KOPT-K1 (cell line): Measurements from ENCODE around the gene MINPP1.

ENCODE experiments used
- H3K27ac ChIP-seq: fragments of 200-600 bp; sonication (generic); 2 replicates; pipeline ENCODE4 v1.5.1; 2016; ENCODE audit warnings: antibody characterized with exemption, mild to moderate bottlenecking, low read depth, low read length; ENCODE audit not compliant: poor library complexity, severe bottlenecking
- H3K36me3 ChIP-seq: fragments of 200-600 bp; sonication (generic); 2 replicates; pipeline ENCODE4 v1.5.1; 2017; ENCODE audit warnings: antibody characterized with exemption, mild to moderate bottlenecking, low read length, moderate library complexity; ENCODE audit not compliant: insufficient read depth
- H3K9me3 ChIP-seq: fragments of 200-600 bp; sonication (generic); 2 replicates; pipeline ENCODE4 v1.5.1; 2017; ENCODE audit warnings: antibody characterized with exemption, low read length, mild to moderate bottlenecking; ENCODE audit not compliant: insufficient read depth, poor library complexity, severe bottlenecking

Gene MINPP1

DNA sequence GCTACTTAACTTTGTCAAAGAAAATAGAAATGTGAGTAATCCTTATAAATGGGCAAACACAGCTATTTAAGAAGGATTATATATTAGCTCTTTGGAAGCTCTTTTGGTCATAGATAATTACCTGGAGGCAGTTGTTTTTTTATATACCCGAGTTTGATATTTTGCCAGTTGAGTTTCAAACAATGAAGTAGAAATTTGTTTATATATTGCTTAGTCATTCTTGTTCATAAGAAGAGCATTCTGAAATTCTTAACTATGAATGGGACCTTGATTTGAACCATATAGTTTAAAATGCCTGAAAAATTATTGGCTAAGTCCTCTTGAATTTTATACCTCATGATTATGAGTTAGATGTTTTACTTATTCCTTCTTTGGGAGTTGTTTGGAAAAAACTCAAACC, 36.4 kb downstream of the MINPP1 start:
- peaks cover 38% of the 10 kb centered on the region for H3K36me3 ChIP-seq
- peaks cover 26% of the 10 kb centered on the region for H3K9me3 ChIP-seq
- no peak overlapping the region for H3K27ac ChIP-seq

DNA sequence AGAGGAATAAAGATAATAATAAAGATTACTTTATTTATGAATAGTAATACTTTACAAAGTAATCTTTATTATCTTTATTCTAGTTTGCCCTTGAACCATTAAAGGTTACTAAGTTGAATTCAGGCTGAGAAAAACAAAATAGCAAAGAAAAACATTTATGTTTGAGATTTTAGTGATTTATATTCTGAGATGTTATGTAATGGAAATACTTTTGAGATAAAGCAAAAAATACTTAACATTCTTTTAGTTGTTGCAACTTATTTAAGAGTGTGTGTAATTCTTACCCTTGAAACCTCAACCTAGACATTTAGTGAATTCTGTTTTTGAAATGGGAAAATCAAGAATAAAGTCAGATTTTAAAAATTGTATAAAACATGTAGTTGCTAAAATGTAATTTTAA, 40.0 kb downstream of the MINPP1 start:
- peaks cover 40% of the 10 kb centered on the region for H3K36me3 ChIP-seq
- H3K9me3 ChIP-seq, result peaks cover 26% of the 10 kb centered on the region
- H3K27ac ChIP-seq, result no peak overlapping the region

DNA sequence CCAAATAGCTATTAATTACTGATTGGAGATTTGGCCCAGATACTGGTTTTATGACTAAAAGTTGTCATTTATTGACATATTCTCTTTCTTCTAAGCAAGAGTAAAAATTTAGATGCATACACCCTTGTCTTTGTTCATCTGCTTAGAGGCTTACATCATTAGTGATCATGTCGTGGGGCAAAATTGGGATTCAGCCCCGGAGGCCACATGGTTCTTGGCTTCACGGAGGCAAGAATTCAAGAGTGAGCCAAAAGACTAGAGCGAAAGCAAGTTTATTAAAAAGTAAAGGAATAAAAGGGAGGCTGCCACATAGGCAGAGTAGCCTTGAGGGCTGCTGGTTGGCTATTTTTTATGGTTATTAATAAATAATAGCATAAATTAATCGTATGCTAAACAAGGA, 41.1 kb downstream of the MINPP1 start:
- peaks cover 26% of the 10 kb centered on the region for H3K9me3 ChIP-seq
- peak overlapping the region; percentile 19 for H3K27ac ChIP-seq
- peaks cover 32% of the 10 kb centered on the region for H3K36me3 ChIP-seq

DNA sequence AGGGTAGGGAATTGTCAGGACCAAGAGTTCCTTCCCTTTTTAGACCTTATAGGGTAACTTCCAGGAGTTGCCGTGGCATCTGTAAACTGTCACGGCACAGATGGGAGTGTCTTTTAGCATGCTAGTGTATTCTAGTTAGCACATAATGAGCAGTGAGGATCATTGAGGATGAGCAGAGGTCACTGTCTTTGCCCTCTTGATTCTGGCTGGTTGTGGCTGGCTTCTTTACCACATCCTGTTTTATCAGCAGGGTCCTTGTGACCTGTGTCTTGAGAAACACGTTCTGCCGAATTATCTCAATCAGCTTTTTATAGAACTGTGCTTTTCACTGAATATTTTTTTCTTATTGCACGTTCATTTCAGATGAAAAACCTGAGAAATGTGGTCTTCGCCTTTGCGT, 41.5 kb downstream of the MINPP1 start:
- H3K27ac ChIP-seq, result peak overlapping the region; percentile 19

DNA sequence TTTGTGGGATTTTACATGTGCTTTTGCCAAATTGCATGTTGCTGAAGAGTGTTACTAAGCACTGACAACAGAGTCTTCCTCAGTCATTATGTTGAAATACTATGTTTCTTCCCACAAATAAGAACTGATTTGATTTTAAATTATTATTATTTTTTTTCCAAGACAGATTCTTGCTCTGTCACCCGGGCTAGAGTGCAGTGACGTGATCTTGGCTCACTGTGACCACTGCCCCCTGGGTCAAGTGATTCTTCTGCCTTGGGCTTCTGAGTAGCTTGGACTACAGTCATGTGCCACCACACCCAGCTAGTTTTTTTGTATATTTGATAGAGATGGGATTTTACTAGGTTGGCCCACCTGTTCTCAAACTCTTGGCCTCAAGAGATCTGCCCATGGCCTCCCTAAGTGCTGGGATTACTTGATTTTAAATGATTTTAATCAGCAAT, 42.3 kb downstream of the MINPP1 start:
- peaks cover 19% of the 10 kb centered on the region for H3K9me3 ChIP-seq
- peaks cover 24% of the 10 kb centered on the region for H3K36me3 ChIP-seq
- H3K27ac ChIP-seq, result no peak overlapping the region

More for the DNA sequence above, 41.5 kb downstream of the MINPP1 start:
- H3K9me3 ChIP-seq, result peaks cover 26% of the 10 kb centered on the region
- peaks cover 31% of the 10 kb centered on the region for H3K36me3 ChIP-seq

DNA sequence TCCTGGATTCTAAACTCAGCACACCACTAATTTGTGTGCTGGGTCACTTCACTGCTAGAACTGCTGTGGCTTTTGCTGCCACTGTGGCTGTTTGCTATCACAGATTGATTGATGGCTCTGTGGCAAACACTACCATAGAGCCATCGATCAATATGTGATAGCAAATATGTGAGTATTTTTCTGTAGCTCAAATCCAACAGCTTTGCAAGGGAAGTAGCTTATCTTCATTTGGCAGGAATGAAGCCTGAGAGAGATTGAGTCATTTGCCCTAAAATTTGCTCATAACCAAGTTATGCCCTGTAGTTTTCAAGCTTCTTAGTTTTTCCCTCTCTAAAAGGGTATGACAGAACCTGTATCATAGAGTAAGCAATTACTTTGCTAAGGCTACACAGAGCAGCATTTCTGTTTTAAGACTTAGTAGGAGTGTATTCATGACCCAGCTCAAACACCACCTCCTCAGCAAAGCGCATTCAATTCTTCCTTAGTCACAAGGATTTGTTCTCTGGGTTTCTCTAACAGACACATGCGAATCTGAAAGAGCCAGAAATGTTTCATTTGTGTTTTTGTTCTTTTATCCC, 43.1 kb downstream of the MINPP1 start:
- peaks cover 24% of the 10 kb centered on the region for H3K36me3 ChIP-seq
- no peak overlapping the region for H3K27ac ChIP-seq
- H3K9me3 ChIP-seq, result peaks cover 11% of the 10 kb centered on the region

DNA sequence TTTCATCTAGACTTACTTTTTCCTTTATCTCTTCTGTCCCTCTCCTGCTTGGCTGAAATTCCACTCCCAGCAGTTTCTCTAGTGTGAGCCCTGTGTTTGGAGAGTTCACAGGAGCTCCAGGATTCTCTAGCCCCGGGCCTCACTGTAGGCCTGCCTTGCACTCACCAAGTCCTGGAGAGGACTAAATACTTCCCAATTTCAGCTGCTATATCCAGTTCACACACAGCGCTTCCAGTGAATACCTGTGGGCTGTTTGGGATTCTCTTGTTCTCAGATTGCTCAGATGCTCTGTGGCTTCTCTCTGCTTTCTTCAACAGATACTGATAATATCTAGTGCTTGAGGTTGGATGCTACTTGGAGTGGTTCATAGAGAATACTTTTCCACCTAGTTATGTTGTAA, 46.0 kb downstream of the MINPP1 start:
- Histone ChIP-seq H3K36me3 (peaks cover 26% of the 10 kb centered on the region), H3K27ac (no peak overlapping the region), H3K9me3 (no peaks in the 10 kb centered on the region)

DNA sequence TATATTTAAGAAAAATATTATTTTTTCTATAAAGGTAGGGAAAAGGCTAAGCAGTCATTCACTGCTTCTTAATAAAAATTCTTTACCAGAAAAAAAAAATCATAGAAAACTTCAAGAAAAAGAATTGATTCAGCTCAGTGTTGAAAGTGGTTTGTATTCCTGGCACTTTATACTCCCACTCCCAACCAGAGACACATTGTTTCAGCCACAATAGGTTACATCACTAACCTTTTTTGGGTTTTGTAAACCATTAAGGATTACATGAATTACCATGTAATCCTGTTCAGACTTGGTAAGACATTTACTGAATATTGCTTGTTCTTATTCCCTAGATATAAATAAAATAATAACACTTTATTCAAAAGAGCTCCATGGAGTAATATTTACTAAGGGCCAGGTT, 46.6 kb downstream of the MINPP1 start:
- peaks cover 26% of the 10 kb centered on the region for H3K36me3 ChIP-seq
- no peaks in the 10 kb centered on the region for H3K9me3 ChIP-seq
- no peak overlapping the region for H3K27ac ChIP-seq

DNA sequence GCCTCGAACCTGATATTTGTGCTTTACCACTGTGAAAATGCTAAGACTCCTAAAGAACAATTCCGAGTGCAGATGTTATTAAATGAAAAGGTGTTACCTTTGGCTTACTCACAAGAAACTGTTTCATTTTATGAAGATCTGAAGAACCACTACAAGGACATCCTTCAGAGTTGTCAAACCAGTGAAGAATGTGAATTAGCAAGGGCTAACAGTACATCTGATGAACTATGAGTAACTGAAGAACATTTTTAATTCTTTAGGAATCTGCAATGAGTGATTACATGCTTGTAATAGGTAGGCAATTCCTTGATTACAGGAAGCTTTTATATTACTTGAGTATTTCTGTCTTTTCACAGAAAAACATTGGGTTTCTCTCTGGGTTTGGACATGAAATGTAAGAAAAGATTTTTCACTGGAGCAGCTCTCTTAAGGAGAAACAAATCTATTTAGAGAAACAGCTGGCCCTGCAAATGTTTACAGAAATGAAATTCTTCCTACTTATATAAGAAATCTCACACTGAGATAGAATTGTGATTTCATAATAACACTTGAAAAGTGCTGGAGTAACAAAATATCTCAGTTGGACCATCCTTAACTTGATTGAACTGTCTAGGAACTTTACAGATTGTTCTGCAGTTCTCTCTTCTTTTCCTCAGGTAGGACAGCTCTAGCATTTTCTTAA, 47.7 kb downstream of the MINPP1 start:
- no peaks in the 10 kb centered on the region for H3K9me3 ChIP-seq
- H3K36me3 ChIP-seq, result peaks cover 26% of the 10 kb centered on the region
- H3K27ac ChIP-seq, result no peak overlapping the region

DNA sequence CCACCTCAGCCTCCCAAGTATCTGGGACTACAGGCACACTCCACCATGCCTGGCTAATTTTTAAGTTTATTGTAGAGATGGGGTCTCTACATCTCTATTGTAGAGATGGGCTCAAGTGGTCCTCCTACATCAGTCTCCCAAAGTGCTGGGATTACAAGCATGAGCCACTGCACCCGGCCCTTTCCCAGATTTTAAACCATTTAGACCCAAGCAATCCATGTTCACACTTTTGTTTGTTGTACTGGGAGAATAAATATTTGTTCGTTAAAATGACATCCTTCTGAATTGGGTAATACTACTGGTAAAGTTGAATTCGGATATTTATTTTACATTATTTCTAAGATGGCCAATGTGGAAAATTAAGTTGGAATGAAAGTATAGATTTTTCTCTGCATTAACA, 52.7 kb downstream of the MINPP1 start:
- H3K9me3 ChIP-seq, result peaks cover 3% of the 10 kb centered on the region
- H3K36me3 ChIP-seq, result peaks cover 17% of the 10 kb centered on the region
- no peak overlapping the region for H3K27ac ChIP-seq

DNA sequence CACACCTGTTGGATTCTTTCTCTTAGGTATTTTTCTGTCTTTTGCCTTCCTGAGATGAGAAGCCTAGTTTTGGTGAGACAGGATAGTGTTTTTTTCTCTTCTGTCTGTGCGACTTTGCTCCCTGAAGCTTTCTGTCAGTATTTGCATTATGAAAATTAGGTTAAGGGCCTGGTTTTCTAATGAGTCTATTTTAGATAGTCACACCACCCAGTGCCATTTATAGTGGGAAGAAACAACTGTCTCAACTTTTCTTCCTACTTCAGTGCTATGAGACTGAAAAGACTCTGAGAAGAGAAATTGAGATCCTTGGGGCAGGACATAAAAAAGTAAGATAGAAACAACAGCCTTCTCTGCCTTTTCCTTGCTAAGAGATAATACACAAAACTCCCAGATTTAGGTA, 53.6 kb downstream of the MINPP1 start:
- Histone ChIP-seq H3K27ac (no peak overlapping the region), H3K36me3 (peaks cover 8% of the 10 kb centered on the region), H3K9me3 (peaks cover 11% of the 10 kb centered on the region)

DNA sequence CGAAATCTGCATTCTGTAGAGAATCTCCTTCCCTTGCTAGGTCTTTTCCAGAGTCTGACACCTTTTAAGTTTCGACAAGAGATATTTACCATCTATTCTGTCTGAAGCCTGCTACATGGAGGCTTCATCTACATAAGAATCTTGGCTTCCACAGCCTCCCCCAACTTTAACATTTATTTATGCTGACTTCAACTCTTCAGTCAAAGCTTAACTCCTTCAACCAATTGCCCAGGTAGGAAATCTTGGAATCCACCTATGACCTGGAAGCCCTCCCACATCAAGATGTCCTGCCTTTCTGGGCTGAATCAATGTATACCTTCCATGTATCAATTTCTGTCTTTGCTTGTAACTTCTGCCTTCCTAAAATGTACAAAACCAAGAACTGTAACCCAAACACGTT, 54.7 kb downstream of the MINPP1 start:
- H3K27ac ChIP-seq, result no peak overlapping the region
- H3K36me3 ChIP-seq, result no peaks in the 10 kb centered on the region
- peaks cover 22% of the 10 kb centered on the region for H3K9me3 ChIP-seq

DNA sequence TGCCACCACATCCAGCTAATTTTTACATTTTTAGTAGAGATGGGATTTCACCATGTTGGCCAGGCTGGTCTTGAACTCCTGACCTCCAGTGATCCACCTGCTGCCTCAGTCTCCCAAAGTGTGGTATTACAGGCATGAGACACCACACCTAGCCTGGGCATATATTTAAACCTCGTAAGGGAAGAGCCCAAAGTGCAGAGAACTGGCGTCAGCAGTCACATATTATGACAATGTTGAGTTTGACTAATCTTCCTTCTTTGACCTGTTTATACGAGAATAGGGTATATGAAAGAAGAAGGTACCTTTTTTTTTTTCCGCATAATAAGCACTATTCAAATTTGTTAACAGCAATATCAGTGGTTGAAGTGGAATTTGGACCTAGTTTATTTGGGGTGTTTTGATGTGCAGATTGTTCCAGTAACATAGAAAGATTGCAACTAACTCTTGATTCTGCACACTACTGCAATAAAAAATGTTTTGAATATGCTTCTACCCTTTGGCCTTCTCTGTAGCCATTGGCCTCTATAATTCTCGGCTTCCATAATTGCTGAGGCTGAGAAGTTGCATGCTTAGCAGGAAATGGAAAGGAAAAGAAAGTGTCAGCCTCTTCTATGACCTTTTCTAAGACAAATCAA, 55.9 kb downstream of the MINPP1 start:
- no peaks in the 10 kb centered on the region for H3K36me3 ChIP-seq
- H3K9me3 ChIP-seq, result peaks cover 34% of the 10 kb centered on the region
- H3K27ac ChIP-seq, result no peak overlapping the region

DNA sequence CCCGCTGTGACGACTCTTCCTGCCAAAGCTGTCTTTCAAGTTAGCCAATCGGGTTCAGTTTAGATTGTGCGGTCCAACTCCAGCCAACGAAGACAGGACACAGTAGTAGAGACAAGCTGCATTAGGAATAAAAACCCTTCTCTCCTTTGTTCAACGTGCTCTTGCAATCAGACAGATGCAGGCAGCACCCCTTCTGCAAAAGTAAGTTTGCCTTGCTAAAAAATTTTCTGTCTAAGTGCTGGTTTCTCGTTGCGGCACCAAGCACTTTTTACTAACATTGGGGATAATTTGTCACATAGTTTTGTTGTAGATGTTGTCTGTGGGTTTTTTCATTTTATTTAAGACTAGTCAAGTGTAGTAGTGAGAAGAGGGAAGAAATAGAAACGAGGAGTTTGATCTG, 58.1 kb downstream of the MINPP1 start:
- H3K9me3 ChIP-seq, result peaks cover 34% of the 10 kb centered on the region
- no peak overlapping the region for H3K27ac ChIP-seq
- no peaks in the 10 kb centered on the region for H3K36me3 ChIP-seq

DNA sequence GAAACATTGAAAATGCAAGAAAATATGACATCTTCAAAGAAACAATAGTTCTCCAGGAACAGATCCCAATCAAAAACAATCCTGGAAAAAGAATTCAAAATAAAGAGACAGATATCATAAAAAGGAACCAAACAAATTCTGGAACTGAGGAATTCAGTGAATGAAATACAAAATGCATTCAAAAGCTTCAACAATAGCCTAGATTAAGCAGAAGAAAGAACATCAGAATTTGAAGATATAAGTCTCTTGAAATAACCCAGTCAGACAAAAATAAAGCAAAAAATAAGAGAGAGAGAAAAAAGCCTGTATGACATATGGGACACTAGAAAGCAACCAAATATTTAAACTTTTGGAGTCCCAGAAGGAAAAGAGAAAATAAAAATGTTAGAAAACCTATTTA, 60.3 kb downstream of the MINPP1 start:
- no peak overlapping the region for H3K27ac ChIP-seq
- no peaks in the 10 kb centered on the region for H3K36me3 ChIP-seq
- peaks cover 34% of the 10 kb centered on the region for H3K9me3 ChIP-seq

DNA sequence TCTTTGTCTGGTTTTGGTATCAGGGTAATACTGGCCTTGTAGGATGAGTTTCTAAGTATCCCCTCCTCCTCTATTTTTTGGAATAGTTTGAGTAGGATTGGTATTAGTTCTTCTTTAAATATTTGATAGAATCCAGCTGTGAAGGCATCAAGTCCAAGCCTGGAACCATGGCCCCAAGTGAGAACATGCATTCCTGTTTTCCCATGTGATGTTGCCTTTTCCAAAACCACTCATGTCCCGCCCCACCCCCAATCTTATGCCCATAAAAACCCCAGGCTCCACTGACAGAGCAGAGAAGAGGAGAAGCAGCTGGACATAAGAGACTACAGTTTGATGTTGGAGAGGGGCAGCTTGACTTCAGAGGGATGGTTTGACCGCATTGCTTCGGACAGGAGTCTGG, 71.2 kb downstream of the MINPP1 start:
- no peaks in the 10 kb centered on the region for H3K36me3 ChIP-seq
- no peaks in the 10 kb centered on the region for H3K9me3 ChIP-seq
- no peak overlapping the region for H3K27ac ChIP-seq
